GM21619 (cell line): ENCODE results near the gene COL6A3.

Source experiments
- ATAC-seq: cut with Tn5 transposase; IDR thresholded peaks from one replicate; pipeline ENCODE4 v1.9.1; 2021; ENCODE audit not compliant: unreplicated experiment

The COL6A3 gene, protein sequence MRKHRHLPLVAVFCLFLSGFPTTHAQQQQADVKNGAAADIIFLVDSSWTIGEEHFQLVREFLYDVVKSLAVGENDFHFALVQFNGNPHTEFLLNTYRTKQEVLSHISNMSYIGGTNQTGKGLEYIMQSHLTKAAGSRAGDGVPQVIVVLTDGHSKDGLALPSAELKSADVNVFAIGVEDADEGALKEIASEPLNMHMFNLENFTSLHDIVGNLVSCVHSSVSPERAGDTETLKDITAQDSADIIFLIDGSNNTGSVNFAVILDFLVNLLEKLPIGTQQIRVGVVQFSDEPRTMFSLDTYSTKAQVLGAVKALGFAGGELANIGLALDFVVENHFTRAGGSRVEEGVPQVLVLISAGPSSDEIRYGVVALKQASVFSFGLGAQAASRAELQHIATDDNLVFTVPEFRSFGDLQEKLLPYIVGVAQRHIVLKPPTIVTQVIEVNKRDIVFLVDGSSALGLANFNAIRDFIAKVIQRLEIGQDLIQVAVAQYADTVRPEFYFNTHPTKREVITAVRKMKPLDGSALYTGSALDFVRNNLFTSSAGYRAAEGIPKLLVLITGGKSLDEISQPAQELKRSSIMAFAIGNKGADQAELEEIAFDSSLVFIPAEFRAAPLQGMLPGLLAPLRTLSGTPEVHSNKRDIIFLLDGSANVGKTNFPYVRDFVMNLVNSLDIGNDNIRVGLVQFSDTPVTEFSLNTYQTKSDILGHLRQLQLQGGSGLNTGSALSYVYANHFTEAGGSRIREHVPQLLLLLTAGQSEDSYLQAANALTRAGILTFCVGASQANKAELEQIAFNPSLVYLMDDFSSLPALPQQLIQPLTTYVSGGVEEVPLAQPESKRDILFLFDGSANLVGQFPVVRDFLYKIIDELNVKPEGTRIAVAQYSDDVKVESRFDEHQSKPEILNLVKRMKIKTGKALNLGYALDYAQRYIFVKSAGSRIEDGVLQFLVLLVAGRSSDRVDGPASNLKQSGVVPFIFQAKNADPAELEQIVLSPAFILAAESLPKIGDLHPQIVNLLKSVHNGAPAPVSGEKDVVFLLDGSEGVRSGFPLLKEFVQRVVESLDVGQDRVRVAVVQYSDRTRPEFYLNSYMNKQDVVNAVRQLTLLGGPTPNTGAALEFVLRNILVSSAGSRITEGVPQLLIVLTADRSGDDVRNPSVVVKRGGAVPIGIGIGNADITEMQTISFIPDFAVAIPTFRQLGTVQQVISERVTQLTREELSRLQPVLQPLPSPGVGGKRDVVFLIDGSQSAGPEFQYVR (N-terminal part only)

DNA sequence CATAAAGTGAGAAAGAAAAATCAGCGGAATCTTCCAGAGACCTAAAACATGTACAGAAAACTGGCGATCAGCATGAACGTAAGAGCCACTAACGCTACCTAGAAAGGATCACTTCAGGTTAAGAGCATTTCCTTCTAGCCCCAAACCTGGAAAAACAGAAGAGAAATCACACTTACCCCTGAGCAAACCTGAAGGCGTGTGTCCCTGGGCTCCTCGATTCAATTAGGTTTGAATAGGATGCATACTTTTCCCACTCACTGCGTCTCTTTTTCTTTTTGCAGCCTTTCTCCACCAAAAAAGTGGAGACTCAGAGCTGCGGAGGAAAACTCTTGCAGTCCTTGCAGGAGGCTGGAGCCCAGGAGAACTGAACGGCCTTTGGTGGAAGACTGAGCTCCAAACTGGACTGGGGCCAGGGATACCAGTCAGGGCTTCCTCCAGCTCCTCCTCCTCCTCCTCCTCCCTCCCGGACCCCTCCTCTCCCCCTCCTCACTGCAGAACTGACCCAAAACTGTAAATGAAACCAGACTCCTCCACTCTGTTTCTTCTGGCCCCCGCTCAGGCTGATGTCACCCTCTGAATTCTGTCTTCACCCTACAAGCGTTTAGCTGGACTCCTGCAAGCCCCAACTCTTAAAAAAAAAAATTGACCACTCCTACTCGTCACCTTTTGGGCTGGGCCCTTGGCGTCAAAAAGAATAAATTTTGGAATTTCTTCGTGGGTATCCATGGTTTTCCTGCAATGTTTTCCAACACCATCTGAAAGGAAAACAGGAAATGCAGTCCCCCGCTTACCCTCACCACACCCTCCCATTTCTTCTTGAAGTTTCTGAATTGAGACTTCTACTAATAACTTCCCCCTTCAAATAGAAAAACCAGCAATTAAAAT, at the start of gene COL6A3:
TSS of gene COL6A3 (minus strand) at position 388 of the 885 bp plus-strand sequence. CDS start 17,347 bp downstream, outside the sequence.
- no peak for ATAC-seq

DNA sequence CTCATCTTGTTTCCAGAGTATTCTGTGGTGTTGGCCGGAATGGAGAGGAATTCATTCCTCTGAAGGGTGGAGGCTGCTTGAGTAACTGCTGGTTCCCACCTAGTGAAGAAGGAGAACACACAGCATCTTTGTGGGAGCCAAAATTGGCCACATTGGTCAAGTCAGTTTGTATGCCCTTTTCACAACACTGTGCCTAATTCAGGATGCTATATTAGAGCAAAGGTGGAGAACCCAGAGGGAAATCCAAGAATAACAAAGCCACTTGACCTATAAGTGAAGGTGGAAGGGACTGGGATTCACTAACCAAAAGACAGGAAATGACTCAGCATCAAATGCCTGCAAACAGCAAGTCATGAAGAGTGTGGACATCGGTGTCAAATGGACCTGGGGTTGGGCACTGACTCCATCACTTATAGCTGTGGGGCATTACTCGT, 45.8 kb upstream of the COL6A3 start:
- ATAC-seq: no peak

DNA sequence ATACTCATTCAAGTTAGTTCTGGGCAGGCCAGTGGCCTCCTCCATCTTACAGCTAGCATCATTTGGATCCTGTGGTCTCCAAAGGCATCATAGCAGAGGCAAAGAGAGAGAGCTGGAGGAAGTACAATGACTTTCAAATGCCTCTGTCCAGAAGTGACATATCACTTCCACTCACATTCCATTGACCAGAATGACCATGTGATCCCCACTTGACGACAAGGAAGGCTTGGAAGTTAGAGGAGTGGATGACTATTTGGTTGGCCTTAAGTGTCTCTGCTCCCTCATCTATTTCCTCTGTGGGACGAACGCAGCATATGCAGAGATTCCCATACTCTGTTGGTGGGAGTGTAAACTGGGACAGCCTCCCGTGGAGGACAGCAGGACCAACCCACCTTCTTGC, 45.3 kb upstream of the COL6A3 start:
- ATAC-seq: no peak

DNA sequence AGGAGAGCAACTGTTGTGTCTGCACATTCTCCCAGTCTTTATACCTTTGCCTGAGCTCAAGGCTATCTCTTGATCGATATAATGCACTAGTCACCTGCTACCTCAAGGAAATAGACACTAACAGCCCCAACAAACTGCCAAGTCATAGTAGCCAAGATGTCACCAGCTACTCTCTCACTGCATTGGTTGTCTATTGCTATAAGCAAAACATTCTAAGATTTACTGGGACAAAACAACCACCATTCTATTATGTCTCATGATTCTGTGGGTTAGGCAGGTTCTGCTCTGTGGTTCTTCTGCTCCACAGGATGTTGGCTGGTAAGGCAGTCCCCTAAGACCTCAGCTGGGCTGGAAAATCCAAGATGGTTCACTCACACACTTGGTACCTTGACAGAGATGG, 44.6 kb upstream of the COL6A3 start:
- ATAC-seq: no peak

DNA sequence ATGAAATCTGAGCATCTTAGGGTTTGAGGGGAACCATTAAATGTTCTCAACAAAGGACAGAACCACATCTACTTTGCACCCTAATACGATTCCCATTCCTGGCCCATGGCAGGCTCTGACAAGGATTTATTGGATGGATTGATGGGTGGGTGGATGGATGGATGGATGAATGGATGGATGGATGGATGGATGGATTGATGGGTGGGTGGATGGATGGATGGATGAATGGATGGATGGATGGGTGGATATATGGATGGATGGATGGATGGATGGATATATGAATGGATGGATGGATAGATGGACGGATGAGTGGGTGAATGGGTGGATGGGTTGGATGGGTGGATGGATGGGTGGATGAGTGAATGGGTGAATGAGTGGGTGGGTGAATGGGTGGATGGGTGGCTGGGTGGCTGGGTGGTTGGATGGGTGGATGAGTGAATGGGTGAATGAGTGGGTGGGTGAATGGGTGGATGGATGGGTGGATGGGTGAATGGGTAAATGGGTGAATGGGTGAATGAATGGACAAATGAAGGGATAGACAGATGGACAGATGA, 43.5 kb upstream of the COL6A3 start:
- no peak for ATAC-seq

DNA sequence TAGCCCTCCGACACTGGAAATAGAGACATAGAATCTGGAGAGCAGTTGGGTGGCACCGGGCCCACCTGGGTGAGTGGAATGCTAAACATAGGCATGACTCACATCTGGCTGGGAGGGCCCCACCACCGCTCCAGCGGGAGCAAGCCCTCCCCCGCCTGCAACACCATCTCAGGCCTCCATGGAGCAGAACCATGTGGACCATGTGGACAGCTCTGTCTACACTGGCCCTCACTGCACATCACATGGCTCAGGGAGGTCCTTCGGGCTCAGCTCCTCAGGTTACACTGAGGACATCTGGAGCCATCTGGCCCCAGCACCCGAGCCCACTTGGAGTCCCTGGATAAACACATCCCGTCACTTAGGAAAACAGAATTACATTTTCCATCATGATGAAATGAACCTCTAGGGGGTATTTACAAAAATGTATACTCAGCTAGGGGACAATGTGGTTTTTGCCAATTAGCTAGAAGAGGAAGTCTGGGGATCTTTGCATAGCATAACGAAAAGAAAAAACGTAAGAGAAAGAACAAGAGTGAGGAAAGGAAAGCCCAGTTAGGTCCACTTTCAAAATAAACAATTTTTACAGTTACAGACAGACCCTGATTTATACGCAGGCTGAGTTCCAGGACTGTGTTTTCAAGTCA, 42.4 kb upstream of the COL6A3 start:
- ATAC-seq: no peak

DNA sequence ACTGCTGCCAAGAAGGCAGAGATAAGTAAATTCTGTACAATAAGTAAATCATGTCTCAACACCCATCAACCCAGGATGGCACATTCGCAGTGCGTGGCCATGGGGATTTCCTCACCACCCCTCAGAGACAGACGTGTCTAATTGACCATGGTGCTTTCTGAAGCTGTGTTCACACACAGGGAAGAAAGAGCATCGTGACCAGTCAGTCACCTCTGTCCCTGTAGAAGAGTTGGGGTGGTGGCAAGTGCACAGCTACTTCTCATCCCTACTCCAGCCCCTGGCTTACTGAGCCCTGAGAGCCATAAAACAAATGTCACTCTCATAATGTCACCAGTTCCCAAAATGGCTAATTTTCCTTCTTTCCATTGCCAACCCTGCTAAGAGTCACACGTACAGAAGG, 41.8 kb upstream of the COL6A3 start:
- ATAC-seq: no peak

DNA sequence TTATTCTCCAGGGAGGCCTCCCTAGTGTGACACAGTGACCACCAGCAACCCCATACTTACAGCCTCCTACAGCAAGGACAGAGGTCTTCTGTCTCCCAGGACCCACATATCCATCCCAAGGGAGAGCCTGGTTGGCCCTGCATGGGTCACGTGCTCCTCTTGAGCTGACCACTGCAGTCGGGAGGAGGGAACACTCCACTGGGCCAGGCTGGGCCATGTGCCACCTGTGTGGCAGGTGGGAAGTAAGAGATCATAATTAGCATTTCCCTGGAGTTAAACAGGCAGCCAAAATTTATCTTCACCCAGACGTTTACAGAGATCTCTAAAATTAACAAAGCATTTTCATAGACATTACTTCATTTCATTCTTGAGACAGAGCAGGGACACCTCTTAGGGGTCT, 39.7 kb upstream of the COL6A3 start:
- ATAC-seq: no peak

DNA sequence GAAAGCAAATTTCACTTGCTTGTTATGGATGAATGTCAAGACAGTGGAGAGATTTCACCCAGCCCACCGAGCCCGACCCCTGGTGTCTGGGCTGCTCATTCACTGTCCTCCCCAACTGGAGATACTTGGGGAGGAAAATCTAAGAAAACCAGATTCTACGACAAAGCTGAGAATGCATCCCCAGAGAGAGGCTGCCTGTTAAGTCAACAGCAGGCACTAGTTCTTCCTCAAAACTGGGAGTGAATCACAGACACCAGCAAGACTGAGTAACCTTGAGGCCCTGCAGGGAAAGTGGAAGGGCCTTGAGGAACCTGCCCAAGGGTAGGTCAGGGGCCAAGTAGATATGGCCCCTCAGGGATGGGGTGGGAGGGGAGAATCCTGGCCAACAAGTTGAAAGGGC, 38.9 kb upstream of the COL6A3 start:
- ATAC-seq: no peak

DNA sequence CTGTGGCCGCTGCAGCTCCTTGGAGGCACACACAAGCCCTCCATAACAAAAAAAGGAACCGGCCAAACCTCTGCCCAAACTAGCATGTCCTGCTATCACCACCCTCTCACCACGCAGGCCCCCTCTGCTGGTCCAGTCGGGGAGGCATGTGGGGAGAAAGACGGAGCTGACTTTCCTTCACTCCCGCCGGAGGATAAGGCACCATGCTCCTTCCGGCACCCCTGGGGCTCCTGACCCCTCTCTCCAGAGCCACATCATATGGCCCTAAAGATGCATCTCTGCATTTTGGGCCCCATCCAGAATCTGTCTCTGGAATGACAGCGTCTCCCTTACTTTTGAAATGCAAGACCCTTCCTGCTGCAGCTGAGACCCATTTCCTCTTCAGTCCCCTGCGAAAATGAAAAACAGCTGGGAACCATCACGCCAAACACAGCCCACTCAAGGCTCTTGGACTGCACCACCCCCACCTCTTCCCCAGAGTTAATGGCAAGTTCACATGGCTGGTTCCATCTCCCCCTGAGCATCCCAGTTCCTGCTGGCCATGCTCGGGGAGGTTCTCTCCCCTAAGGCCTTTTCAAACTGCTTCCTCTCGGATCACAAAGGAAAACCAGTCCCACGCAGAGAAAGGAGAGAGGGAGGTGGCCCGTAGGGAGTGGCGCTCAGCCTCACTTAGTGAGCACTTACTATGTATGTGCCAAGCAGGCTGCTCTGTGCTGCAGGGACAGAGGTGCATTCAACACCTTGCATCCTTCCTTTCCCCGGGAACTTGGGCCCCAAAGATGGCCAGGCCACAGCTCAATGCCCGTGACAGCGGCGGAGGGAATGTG, 37.9 kb upstream of the COL6A3 start:
- no peak for ATAC-seq

DNA sequence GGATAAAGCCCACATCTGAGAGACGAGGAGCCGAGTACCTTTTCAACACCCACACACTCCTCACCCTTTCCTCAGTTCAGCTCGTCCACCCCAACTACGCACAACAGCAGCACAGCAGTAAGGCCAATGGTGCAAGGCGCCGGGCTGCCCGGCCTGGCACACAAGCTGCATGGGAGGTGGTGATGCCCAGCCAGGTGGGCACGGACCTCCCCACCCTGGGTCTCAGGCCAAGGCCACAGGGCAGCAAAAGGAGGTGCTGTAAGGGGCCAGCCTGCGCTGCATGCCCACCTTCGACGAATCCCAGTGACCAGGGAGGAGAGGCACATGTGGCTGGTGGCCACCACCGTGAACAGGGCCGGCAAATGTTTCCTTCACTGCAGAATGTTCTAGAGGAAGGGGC, 36.6 kb upstream of the COL6A3 start:
- no peak for ATAC-seq

DNA sequence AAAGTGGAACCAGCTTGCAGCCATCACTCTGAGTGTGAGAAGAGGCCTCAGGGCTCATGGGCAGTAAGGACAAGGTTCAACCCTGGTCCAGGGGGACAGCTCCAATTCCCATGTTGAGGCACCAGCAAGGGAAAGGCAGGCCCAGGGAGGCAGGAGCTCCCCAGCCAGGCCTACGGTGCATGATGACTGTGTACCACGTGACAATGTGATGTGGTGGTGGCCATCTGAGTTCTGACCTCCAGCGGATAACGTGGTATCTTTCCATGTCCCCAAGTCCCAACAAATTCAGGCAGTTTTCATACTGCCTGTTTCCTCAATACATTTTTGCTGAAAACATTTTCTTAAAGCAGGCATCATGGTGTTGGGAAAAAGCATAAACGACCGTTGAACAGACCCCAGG, 36.1 kb upstream of the COL6A3 start:
- ATAC-seq: no peak

DNA sequence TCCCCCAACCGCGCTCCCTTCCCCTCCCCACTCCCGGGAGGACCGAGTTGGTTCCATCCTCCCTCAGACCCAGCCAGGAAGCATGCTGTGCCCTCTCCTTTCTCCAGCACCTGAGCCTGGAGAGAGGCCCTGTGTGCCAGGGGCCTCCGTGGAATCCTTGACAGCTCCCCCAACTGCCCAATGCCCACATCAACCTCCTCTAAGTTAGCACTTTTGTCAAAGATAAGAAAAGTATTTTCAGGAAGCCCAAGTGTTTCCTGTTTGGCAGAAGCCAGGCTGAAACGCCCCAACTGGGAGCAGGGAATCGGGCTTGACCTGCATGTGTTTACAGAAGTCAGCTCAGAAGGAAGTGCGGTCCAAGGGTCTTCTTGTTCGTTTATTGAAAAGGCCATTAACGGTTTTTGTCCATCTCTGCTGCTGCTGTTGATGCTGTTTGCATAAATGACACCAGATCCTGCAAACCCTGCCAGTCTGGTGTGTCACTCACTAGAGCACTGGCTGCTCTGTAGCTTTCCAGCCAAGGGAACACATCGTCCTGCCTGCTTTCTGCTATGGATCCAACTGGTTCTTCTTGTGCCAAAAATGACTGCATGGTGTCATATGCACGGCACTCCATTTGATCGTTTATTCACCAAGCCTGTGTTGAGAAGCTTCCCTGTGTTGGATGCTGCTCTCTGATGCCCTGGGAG, 35.4 kb upstream of the COL6A3 start:
- ATAC-seq: no peak

DNA sequence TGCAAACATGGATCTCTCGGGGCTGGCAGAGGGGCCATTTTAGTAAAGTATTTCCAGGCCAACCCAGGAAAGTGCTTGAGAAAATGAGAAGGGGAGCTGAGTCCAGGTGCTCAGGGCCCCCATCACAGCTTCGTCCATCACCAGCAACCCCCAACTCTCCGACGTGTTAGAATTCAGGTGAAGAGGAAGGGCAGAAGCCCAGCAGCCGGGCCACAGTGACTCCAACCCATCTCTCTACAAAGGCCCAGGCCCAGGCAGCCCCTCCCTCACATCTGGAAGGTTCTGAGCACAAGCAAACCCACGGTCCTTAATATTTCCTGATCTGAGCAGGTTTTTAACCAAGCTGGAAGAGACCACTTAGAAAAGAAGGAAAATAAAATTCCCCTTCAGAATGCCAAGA, 34.7 kb upstream of the COL6A3 start:
- no peak for ATAC-seq

DNA sequence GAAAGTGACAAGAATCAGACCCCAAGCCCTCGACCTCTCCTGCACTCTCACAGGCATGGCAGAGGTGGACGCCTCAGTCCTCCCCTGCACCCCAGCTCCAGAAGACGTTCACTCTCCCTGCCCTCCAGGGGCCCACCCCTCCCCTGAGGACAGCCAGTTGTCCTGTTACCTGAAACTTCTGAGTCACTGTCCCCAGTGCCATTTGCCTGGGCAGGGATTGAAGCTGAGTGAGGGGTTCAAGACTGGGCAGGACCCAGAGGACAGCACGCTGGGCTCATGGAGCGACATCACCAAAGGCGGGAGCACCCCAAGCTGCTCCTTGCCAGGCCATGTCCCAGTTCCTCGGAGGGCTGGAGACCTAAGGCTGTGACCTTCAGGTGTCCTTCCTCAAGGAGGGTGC, 34.2 kb upstream of the COL6A3 start:
- no peak for ATAC-seq

DNA sequence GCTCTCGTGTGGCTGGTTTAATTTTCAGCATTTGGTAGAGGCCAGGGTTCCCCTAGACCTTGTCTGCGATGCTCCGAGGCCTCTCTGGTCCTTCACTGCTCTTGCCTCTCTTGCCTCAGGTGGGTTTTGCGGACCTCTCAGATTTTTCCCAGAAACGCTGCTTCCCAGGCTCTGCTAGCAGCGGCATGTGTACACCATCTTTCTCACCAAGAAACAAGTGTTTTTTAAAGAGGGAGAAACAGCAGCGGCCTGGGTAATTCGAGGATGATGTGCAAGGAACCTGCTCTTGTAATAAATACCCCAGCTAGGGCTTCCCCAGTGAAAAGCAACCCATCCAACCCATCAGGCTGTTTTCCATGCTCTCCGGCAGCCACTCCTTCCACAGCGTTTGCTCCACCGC, 33.5 kb upstream of the COL6A3 start:
- no peak for ATAC-seq

DNA sequence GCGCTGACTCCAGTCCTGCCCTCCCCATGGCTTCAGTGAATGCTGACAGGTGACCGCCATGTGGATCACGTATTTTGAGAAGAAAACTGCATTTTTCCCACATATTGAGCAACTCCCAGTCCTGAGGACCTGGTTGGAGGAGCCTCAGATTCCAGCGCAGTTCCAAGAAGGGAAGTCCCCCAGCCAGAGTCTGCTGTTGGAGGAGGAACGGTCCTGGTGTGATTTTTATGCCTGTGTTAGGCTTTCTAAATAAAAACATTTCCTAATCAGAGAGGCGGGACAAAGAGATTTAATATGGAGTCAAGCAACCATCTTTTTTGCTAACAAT, 32.3 kb upstream of the COL6A3 start:
- no peak for ATAC-seq

DNA sequence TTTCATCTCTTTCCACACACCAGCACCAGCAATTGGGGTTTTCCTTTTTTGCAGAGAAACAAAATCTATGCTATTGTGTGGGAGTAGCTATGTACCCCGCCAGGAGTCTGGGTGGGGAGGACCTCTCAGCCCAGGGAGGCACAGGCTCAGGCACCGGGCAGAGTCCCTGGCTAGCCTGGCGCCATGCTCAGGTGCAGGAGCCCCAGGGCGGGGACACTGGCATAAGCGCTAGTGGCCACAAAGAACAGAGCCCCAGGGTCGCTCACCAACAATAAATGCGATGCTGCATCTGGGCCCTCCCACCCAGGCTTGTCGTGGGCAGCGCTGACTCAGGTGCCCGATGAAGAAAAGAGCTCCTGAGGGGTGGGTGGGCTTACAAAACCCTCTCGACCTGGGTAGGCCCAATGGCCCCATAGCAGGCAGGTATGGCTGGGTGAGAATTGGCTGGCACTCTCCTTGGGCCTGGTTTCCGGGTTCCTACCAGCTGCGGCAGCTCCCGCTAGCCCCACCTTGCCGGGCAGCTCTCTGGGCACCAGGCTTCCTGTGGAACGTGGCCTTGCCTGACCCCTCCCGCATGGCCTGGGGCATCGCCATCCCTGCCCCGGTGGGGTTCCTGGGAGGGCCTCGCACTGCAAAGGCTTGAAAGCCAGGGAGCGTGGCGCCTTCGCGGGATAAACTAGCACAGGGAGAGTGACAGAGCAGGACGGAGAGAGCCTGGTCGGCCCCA, 31.8 kb upstream of the COL6A3 start:
- ATAC-seq: no peak
